Central memory CD4-positive, alpha-beta T cell (primary cell): ENCODE results near the gene TRAPPC2B.

ENCODE experiments used
- DNase-seq: peaks from one replicate; pipeline ENCODE4 v3.0.0; 2022
- total RNA-seq, 3 experiments: gene quantifications; one replicate each; lab custom pipeline; 2026; lab: John Stamatoyannopoulos, UW

Gene TRAPPC2B
- 1.9 to 11.6 (median 4.8) reads per million in 3 experiments for total RNA-seq

GRCh38 chr19:57362997-57363687, at the start of gene TRAPPC2B, which contains the start of gene ZNF547:
Gene TRAPPC2B, plus strand, starts transcription at chr19:57363551. Its CDS starts 1,283 bp downstream, at chr19:57364834.
Gene ZNF547, plus strand, starts transcription at chr19:57363551. Its CDS starts 5,005 bp downstream, at chr19:57368556.
- DNase-seq = peak; percentile 98

- DNase-seq = no peak
Measured at GRCh38 chr19:57314146-57314545, 49.2 kb upstream of the TRAPPC2B start.

GRCh38 chr19:57317503-57317902, 45.8 kb upstream of the TRAPPC2B start:
- no peak for DNase-seq

GRCh38 chr19:57319869-57320179, 43.5 kb upstream of the TRAPPC2B start:
- DNase-seq = no peak

GRCh38 chr19:57320180-57321084, 42.9 kb upstream of the TRAPPC2B start, which contains the start of gene ZNF543:
Gene ZNF543, plus strand, starts transcription at chr19:57320472. Its CDS starts 382 bp downstream, at chr19:57320854.
- DNase-seq = peak; percentile 85

- DNase-seq = no peak
Measured at GRCh38 chr19:57321116-57321515, 42.2 kb upstream of the TRAPPC2B start.

- no peak for DNase-seq
Measured at GRCh38 chr19:57321751-57322150, 41.6 kb upstream of the TRAPPC2B start.

GRCh38 chr19:57324992-57325391, 38.4 kb upstream of the TRAPPC2B start:
- no peak for DNase-seq

- DNase-seq = no peak
Measured at GRCh38 chr19:57327993-57328392, 35.4 kb upstream of the TRAPPC2B start.

- no peak for DNase-seq
Measured at GRCh38 chr19:57334191-57334590, 29.2 kb upstream of the TRAPPC2B start.

GRCh38 chr19:57338877-57339276, 24.5 kb upstream of the TRAPPC2B start:
- no peak for DNase-seq

GRCh38 chr19:57342582-57342981, 20.8 kb upstream of the TRAPPC2B start:
- no peak for DNase-seq

- DNase-seq = no peak
Measured at GRCh38 chr19:57348136-57348535, 15.2 kb upstream of the TRAPPC2B start.

- DNase-seq = peak; percentile 80
Measured at GRCh38 chr19:57350877-57351805, 12.2 kb upstream of the TRAPPC2B start, which contains the start of gene ZNF304. Gene ZNF304, plus strand, starts transcription at chr19:57351271. Its CDS starts 394 bp downstream, at chr19:57351665.

- DNase-seq = no peak
Measured at GRCh38 chr19:57351867-57352266, 11.5 kb upstream of the TRAPPC2B start.

GRCh38 chr19:57355916-57356315, 7.4 kb upstream of the TRAPPC2B start:
- DNase-seq = no peak

- DNase-seq = no peak
Measured at GRCh38 chr19:57357406-57357805, 5.9 kb upstream of the TRAPPC2B start.

- no peak for DNase-seq
Measured at GRCh38 chr19:57359300-57359699, 4.1 kb upstream of the TRAPPC2B start.

- DNase-seq = no peak
Measured at GRCh38 chr19:57362419-57362818, 932 bp upstream of the TRAPPC2B start.

GRCh38 chr19:57363688-57364181, 384 bp downstream of the TRAPPC2B start:
- DNase-seq = no peak

GRCh38 chr19:57366776-57367175, 3.4 kb downstream of the TRAPPC2B start:
- no peak for DNase-seq

GRCh38 chr19:57374179-57374578, 10.8 kb downstream of the TRAPPC2B start:
- DNase-seq = no peak
